GM12872 (cell line): ENCODE data around the gene TLCD3B.

ENCODE experiments used
- CTCF ChIP-seq: IDR thresholded peaks from 3 replicates; pipeline ENCODE4 v1.5.1; 2011; ENCODE audit warnings: low read depth, mild to moderate bottlenecking, low read length, moderate library complexity; ENCODE audit not compliant: insufficient read depth

The TLCD3B gene

GRCh38 chr16:30030841-30031413 is at the start of gene TLCD3B:
Gene TLCD3B, minus strand, starts transcription at chr16:30031271. Its CDS starts 744 bp downstream, at chr16:30030527.
- TF ChIP-seq CTCF, result no peak

- TF ChIP-seq CTCF, result no peak
Measured at GRCh38 chr16:30079480-30079879, 48.4 kb upstream of the TLCD3B start.

- no peak for TF ChIP-seq CTCF
Measured at GRCh38 chr16:30078744-30079143, 47.7 kb upstream of the TLCD3B start.

- no peak for TF ChIP-seq CTCF
Measured at GRCh38 chr16:30077656-30078055, 46.6 kb upstream of the TLCD3B start.

- TF ChIP-seq CTCF, result no peak
Measured at GRCh38 chr16:30076276-30076791, 45.3 kb upstream of the TLCD3B start.

GRCh38 chr16:30075503-30076275 is 44.6 kb upstream of the TLCD3B start, which contains the start of gene PPP4C:
Gene PPP4C, plus strand, starts transcription at chr16:30075994. Its CDS starts 384 bp downstream, at chr16:30076378.
- no peak for TF ChIP-seq CTCF

- no peak for TF ChIP-seq CTCF
Measured at GRCh38 chr16:30070490-30070889, 39.4 kb upstream of the TLCD3B start.
